ENCODE results near the gene ATCAY.
A peak's percentile ranks its signal among the peaks of the same experiment; 100 is the strongest.
"Not testable (repeated sequence)": the region's sequence is repeated elsewhere in the genome, so short reads cannot be mapped to it uniquely, and the experiment has no call there.

Gene ATCAY

GRCh38 chr19:3873151-3873550 lies 7.3 kb upstream of the ATCAY start:
- no peak for DNase-seq (ENCODE audit: low read depth in 1 of 2, low spot score in 1 of 2)
- no peak for TF ChIP-seq CTCF (IDR thresholded peaks at IDR 0.05; ENCODE audit: insufficient read depth, low read length)
- TF ChIP-seq SPI1 (IDR thresholded peaks at IDR 0.05; ENCODE audit: borderline replicate concordance, low read depth) = no peak
- no peak for TF ChIP-seq REST (IDR thresholded peaks at IDR 0.05; ENCODE audit: insufficient replicate concordance, low read depth)
- no peak for TF ChIP-seq GABPA (IDR thresholded peaks at IDR 0.05; ENCODE audit: low read depth)
- no peak for TF ChIP-seq POLR2AphosphoS5 (IDR thresholded peaks at IDR 0.05; ENCODE audit: low read depth)
- H3K27me3 ChIP-seq (ENCODE audit: insufficient read depth, poor library complexity, severe bottlenecking) = peaks cover 15% of the 10 kb centered on the region

GRCh38 chr19:3874695-3875094 lies 5.8 kb upstream of the ATCAY start:
- H3K4me3 ChIP-seq (replicated peaks; ENCODE audit: insufficient read depth, low read length); H3K27ac ChIP-seq (replicated peaks); DNase-seq (ENCODE audit: low read depth in 1 of 2, low spot score in 1 of 2); H3K27me3 ChIP-seq (ENCODE audit: insufficient read depth, poor library complexity, severe bottlenecking): not testable (repeated sequence)

More at GRCh38 chr19:3873151-3873550, 7.3 kb upstream of the ATCAY start:
- Histone ChIP-seq H3K27ac (replicated peaks) (no peak overlapping the region), H3K4me3 (replicated peaks; ENCODE audit: insufficient read depth, low read length) (no peak overlapping the region)

- no peak for DNase-seq (ENCODE audit: low read depth in 1 of 2, low spot score in 1 of 2)
- TF ChIP-seq SPI1 (IDR thresholded peaks at IDR 0.05; ENCODE audit: borderline replicate concordance, low read depth) (no peak), POLR2AphosphoS5 (IDR thresholded peaks at IDR 0.05; ENCODE audit: low read depth) (no peak), CTCF (IDR thresholded peaks at IDR 0.05; ENCODE audit: insufficient read depth, low read length) (no peak), REST (IDR thresholded peaks at IDR 0.05; ENCODE audit: insufficient replicate concordance, low read depth) (no peak), GABPA (IDR thresholded peaks at IDR 0.05; ENCODE audit: low read depth) (no peak)
- Histone ChIP-seq H3K4me3 (replicated peaks; ENCODE audit: insufficient read depth, low read length) (no peak overlapping the region), H3K27ac (replicated peaks) (no peak overlapping the region), H3K27me3 (ENCODE audit: insufficient read depth, poor library complexity, severe bottlenecking) (peaks cover 14% of the 10 kb centered on the region)
Observed at GRCh38 chr19:3879656-3880055, 829 bp upstream of the ATCAY start.

- Histone ChIP-seq H3K4me3 (replicated peaks; ENCODE audit: insufficient read depth, low read length) (no peak overlapping the region), H3K27me3 (ENCODE audit: insufficient read depth, poor library complexity, severe bottlenecking) (peaks cover 14% of the 10 kb centered on the region), H3K27ac (replicated peaks) (no peak overlapping the region)
- TF ChIP-seq REST (IDR thresholded peaks at IDR 0.05; ENCODE audit: insufficient replicate concordance, low read depth) (no peak), GABPA (IDR thresholded peaks at IDR 0.05; ENCODE audit: low read depth) (no peak), POLR2AphosphoS5 (IDR thresholded peaks at IDR 0.05; ENCODE audit: low read depth) (no peak), SPI1 (IDR thresholded peaks at IDR 0.05; ENCODE audit: borderline replicate concordance, low read depth) (peak; percentile 79), CTCF (IDR thresholded peaks at IDR 0.05; ENCODE audit: insufficient read depth, low read length) (no peak)
- DNase-seq (ENCODE audit: low read depth in 1 of 2, low spot score in 1 of 2) = peak in 1 of 2 experiments; percentile 36
Observed at GRCh38 chr19:3881272-3882040, 971 bp downstream of the ATCAY start.

All from HL-60 (cell line).